HK-2 (cell line): ENCODE measurements around the gene MCTP1.

Experiments
- DNase-seq: peaks from one replicate; pipeline ENCODE4 v3.0.0-alpha.2; 2018; ENCODE audit not compliant: unreplicated experiment

MCTP1 gene

GRCh38 chr5:94699562-94699961 lies 585.3 kb downstream of the MCTP1 start:
- no peak for DNase-seq

- no peak for DNase-seq
These were observed 586.7 kb downstream of the MCTP1 start for GRCh38 chr5:94698197-94698596.

GRCh38 chr5:94694671-94695070 lies 590.2 kb downstream of the MCTP1 start:
- DNase-seq: no peak

DNA sequence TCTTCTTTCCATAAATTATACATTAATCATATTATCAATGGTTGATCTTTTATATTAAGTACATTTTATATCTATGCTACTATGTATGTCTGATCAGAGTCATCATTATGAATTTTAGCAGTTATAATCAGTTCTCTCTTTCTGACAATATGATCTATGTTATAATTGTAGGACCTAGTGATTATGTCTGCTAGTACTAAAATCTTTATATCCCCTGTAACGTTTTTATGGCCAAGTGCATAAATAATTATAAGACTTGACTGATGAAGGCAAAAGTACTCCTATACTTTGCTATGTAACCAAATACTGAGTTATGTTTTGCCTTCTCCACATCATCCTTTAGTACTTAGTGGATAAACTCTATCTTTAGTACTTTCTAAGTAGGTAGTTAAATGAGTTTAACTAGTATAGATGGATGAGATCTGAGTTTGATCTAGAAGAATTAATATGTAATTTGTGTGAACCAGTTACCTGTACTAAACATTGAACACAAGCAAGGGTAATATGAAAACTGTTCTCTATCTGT lies 591.0 kb downstream of the MCTP1 start:
- DNase-seq: no peak

- no peak for DNase-seq
These were observed 591.7 kb downstream of the MCTP1 start for GRCh38 chr5:94693043-94693822.

DNA sequence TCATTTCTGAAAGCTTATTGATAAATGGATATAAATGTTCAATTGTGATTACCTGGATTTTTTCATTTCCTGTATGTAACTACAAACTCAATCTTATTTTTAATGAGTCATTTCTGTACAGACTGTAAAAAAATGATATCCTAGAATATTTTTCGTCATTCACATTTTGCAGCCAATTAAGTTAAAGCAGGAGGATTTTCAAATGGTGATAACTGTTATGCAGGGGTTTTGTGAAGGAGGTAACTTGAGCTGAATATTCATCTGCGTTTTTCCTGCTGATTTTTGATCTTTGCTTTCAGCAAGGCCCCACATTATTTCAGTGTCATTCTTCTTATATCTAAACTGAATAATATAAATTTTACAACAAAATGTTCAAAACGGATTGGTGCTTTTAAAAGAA lies 592.3 kb downstream of the MCTP1 start:
- DNase-seq: no peak

- DNase-seq: peak; percentile 24
These were observed 592.9 kb downstream of the MCTP1 start for GRCh38 chr5:94691949-94692348.

DNA sequence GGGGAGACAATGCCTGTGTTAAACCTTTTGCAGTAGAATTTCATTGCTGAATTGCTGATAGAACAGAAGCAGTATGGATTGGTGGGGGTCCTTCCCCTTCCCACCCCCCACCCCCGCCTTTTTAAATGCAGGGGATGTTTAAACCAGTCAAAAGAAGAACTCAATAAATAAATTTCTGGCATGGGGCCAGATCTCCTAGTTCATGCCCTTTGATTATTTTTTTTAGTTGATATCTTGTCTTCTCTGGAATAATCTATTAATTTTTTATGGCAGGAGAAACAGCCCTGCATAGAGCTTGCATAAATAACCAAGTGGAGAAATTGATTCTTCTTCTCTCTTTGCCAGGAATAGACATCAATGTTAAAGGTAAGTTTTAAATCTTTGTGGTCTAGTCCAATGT lies 593.6 kb downstream of the MCTP1 start:
- DNase-seq: no peak

DNA sequence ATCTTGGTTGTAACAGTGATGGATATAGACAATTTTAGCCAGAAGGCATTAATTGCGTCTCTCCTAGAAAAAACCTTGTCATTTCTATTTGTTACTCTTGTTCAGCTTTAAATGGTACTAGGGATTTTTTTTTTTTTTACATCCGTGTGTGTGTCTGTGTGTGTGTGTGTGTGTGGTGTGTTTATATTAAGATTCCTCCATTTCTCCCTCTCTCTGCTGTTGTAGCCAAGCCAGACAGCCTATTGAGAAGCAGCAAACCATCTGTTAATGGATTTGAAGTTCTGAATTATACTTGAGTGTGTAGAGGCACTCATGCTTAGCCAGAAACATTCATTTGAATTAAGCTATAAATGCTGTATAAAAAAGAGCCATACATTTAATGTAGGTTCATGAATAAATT lies 594.1 kb downstream of the MCTP1 start:
- no peak for DNase-seq

DNA sequence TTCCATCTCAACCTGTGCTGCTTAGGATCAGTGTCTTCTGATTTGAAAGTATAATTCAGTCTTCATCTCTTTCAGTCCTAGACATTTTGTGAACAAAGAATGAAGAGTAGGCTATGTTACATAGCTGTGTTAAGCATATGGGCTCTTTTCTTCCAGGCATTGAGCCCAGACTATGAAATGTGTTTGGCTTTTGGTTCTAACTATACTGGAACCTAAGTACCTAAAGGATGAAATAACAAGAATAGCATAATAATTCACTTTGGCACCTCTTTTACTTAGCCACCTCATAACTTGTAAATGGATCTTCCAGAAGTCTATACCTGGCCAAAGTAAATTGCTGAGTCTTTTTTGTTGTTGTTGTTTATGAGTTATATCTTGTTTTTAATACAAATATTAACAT lies 595.0 kb downstream of the MCTP1 start:
- no peak for DNase-seq

DNA sequence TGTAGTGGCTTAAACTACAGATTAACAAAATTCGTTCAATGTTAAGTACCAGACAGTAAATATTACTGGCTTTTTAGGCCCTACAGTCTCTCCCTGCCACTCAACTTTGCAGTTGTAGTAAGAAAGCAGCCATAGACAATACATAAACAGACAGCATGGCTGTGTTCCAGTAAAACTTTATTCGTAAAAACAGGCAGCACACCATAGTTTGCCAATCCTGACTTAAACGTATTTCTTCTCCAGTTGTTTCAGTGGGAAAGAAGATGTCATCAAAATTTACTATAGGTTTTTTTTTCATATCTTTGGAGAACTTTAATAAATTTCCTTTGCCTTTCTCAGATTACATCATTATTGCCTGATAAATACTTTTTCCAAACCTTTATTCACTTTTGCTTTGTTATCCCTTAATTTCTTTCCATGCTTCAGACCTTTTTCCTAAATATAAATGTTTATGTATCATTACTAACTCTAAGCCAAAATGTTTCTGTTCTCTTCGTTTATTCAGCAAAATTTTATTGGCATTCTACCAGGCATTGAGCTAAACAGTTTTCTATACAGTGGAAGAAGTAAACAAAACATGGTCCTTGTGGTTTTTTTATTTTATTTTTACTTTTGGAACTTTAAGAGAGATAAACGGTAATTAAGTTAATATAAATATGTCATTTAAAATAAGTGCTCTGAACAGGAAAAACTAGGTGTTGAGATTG lies 601.9 kb downstream of the MCTP1 start:
- DNase-seq: no peak

DNA sequence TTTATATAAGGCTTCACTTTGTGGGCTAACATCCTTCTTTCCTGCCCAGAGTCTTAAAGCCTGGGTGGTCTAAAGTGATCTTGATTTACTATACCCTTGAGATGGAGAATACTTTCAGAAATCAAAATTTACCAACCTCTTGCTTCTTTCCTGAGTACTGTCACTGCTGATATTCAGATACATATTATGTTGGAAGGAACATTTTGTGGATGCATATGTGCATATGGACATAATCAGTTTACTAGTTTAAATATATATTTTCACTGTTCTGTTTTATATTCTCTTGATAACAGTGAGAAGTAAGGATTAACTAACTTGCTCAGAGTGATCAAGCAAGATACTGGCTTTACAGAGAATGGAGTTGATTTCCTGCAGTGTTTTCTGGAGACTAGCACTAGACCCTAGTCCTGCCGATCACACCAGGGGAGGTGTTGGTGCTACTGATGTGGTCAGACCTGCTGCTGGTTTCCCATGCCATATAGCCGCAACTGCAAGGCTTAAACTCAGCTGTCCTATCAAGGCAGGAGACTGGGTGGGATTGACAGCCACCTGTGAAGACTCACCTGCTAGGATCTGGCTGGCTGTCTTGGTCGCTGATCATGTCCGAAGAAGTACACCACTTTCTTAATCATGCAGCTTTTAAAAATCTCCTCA lies 608.8 kb downstream of the MCTP1 start:
- DNase-seq: no peak

DNA sequence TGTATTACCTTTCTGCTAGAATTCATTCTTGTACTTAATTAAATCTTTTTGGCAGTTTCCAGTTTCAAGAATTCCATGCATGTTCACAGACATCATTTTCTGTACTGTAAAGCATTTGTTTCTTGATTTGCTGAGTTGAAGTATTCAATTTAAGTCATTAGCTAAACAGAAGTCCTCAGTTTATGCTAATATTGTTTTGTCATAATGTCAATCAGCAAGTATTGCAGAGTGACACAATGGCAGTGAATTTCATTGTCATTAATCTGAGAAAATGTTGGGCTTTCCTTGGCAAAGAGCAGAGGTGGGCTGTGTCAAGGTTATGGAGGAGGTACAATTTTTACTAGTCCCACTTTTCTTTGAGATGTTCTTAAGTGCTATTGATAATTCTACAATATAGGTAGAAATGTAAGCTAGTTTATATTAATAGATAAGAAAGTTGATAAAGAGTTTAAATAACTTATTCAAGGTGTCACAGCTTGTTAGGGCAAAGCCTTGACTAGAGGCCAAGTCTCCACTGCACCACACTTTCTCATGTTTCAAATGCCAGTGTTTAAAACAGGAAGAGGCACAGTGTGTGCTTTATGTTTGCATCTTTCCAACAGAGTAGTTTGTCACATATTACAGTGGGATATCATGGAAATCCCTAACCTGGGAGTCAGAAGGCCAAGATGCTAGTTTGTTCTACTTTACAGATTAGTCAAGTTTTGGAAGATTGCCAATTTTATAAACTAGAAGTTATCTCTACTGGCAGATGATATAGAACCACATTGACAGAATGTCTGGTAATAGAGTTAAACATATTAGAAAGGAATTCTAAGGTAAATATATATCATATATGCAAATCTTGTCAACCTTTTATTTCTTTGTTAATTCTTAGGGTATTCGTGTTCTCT lies 610.2 kb downstream of the MCTP1 start:
- no peak for DNase-seq

- no peak for DNase-seq
These were observed 612.1 kb downstream of the MCTP1 start for GRCh38 chr5:94672746-94673145.

GRCh38 chr5:94670726-94671125 lies 614.2 kb downstream of the MCTP1 start:
- no peak for DNase-seq

DNA sequence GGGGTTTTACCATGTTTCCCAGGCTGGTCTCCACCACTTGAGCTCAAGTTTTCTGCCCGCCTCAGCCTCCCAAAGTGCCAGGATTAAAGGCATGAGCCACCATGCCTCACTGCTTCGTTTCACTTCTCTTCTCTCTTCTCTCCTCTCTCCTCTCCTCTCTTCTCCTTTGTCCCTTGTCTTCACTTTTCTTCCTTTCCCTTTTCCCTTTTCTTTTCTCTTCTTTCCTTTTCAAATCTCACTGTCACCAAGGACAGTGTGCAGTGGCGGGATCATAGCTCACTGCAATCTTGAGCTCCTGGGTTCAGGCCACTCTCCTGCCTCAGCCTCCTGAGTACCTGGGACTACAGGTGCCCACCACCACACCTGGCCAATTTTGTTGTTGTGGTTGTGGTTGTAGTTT lies 617.0 kb downstream of the MCTP1 start:
- DNase-seq: no peak

DNA sequence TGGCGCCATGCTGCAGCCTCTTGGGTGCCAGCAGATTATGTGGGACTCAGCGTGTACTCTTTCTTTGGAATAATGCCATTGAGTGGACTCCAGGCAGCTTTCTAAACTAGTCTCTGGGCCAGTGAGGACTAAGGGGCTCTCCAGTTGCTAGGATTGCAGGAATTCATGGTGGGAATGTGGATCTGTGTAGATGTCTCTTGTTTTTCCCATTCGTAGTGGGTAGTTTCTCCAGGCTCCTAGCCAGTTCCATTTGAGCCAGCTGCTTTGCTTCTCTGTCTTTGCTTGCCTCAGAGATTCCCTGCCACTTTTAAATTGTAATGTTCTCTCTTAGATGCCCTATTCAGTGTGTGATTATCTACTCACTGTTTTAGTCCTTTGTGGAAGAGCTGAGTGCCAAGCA lies 623.8 kb downstream of the MCTP1 start:
- no peak for DNase-seq

- DNase-seq: no peak
These were observed 624.4 kb downstream of the MCTP1 start for GRCh38 chr5:94660506-94660905.

- no peak for DNase-seq
These were observed 626.6 kb downstream of the MCTP1 start for GRCh38 chr5:94658272-94658671.
